NCI-H2196 treated with DMSO at 0.1 percent for 48 hours (cell line): ENCODE results near the gene GRIK4.
"Not testable (repeated sequence)": the region's sequence is repeated elsewhere in the genome, so short reads cannot be mapped to it uniquely, and the experiment has no call there.

Source experiments
- DNase-seq: peaks from one replicate; lab custom pipeline; 2025; ENCODE audit not compliant: unreplicated experiment; lab: John Stamatoyannopoulos, UW

Gene GRIK4

DNA sequence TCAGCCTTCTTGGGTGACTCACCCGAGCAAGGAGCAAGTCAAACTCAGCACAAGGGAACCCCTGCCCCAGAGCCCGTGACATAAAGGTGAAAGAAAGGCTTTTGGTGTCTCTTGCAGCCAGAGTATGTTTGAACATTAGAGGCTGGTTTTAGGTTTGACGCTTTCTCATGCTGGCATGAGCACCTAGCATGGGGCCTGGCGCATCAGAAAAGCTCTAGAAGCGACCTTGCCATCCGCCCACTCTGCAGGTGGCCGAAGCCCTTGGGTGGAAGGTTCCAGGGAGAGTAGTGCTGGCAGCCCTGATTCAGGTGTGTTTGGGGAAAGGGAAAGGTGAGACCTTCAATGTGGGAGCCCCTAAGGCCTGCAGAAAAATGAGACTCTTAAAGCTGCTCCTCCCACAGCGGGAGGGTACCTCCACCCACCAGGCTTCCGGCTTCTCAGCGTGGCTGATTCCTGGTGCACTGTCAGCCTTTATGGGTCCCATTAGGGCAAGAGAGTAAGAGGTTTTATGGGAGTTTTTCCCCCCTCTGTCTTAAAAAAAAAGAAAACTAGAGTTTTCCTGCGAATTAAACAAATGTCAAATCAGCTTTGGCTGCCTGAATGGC, 88.4 kb downstream of the GRIK4 start:
- no peak for DNase-seq

DNA sequence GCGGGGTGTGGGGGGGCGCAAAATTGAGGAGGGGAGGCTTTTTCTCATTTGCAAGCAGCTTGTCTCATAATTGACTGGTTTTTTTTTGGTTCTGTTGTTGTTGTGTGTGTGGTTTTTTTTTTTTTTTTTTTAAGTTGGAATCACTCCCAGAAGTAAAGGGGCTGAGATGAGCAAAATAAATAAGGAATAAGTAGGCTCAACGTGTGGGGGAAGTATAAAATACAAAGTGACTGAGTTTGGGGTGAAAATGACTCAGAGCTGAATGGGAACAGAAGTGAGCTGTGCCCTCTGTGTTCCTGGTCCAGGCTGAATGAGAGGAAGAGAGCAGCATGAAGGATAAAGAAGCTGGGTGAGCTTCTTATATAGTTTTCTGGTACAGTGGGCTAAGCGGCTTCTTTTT, 90.0 kb downstream of the GRIK4 start:
- no peak for DNase-seq

DNA sequence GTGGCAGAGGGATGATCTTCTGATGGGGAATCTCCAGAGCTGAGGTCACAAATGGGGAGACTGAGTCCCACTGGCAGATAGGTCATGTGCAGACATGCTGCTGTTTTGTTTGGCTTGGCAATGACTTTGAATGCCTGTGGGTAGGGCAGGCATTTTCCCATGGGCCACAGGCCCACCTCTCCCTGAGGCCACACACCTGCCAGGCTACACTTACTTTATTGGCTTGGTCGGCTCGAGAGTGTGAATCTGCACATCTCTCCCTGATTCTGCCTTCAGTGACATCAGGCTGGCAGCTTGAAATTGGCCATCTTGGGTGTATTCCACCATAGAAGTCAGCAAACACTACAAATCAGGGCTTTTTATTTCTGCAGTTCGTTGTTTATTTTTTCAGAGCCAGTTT, 91.5 kb downstream of the GRIK4 start:
- DNase-seq = no peak

GRCh38 chr11:120605469-120605868, 93.9 kb downstream of the GRIK4 start:
- DNase-seq = no peak

- DNase-seq = no peak
These were observed 94.9 kb downstream of the GRIK4 start for GRCh38 chr11:120606211-120607010.

DNA sequence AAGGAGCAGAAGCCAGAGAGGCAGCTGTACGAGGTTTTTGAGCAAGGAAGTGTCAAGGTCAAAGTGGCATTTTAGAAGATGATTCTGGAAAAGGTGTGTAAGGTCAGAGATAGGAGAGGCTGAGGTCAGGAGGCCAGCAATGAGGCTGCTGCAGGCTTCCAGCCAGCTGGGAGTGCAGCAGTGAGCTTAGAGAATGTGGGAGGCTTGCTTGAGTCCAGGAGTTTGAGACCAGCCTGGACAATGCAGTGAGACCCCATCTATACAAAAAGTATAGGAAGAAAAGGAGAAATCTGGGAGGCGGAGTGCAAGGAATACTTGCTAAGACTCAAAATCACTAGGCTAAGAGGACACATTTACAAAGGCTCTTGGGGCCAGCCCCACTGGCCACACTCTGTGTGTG, 96.5 kb downstream of the GRIK4 start:
- no peak for DNase-seq

GRCh38 chr11:120608760-120609211, 97.2 kb downstream of the GRIK4 start:
- DNase-seq = no peak

- DNase-seq = no peak
These were observed 98.6 kb downstream of the GRIK4 start for GRCh38 chr11:120610111-120610510.

- DNase-seq = no peak
These were observed 100.0 kb downstream of the GRIK4 start for GRCh38 chr11:120611581-120611980.

DNA sequence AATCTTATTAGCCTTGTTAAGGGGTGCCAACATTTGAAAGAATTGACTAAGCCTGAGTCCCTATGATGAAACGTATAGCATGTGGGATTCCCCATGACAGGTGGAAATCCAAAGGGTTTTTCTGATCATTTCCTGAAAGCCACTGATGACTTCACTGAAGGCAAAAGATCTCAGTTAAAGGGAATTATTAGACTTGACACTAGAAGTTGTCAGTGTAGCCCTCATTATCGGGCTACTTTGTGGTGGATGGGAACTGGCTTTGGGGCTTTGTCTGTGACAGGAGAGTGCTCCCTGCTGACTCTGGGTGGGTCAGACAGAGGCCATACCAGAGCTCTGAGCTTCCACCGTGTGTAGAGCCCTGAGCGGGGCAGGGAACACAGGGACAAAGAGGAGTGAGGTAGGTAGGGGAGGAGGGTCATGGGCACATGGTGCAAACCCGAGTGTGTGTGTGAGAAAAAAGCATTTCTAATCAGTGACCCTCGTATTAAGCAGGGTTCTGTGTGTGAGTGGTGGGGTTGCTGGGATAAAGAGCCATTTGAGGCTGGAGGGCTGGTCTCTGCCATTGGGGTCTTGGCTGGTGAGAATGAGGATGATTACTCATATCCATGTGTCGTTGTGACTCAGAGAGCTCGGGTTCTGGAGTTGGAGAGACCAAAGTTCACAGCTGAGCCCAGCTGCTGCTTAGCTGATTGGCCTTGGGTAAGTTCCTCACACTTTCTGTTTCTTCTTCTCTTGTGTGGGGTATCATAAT, 101.1 kb downstream of the GRIK4 start:
- DNase-seq = no peak

GRCh38 chr11:120613264-120614226, 102.0 kb downstream of the GRIK4 start:
- DNase-seq = no peak

GRCh38 chr11:120615391-120615790, 103.8 kb downstream of the GRIK4 start:
- DNase-seq = no peak

GRCh38 chr11:120618399-120618798, 106.9 kb downstream of the GRIK4 start:
- no peak for DNase-seq

GRCh38 chr11:120622189-120622875, 110.8 kb downstream of the GRIK4 start:
- DNase-seq = no peak

- not testable (repeated sequence) for DNase-seq
These were observed 113.4 kb downstream of the GRIK4 start for GRCh38 chr11:120624992-120625391.

DNA sequence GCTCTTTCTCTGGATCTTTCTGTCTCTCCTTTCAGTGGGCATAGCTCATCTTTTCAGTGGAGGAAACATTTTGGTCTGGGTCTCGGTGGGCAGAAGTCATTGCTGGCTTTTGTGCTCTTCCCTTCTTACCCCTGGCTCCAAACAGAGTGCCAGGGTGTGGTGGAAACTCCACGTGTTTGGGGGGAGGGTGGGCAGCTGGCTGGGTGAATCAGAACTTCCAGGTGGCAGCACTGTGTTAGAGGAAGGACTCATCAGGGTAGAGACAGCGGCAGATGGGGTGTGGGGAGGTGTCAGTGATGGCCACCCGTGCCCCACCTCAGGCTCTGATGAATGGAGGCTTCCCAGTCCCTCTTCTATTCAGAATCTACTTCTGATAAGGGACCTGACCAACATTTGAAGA, 114.0 kb downstream of the GRIK4 start:
- no peak for DNase-seq

DNA sequence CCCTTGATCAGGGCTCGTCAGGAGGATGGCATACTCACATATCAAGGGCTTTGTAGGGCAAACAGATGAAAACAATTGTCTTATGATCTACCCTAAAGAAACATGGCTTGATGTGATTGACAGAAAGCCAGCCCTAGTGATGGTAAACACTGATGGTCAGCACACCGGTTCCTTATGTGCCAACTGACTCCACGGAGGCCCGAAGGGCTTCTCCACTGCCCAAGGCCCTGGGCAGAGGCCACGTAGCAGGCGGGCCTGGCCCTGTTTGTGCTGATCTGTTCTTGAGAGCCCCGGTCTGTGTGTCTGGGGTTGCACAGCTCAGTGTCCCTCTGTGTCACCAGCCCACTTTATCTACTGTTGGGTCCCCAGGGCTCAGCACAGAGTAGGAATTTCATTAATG, 115.2 kb downstream of the GRIK4 start:
- no peak for DNase-seq

- no peak for DNase-seq
These were observed 116.0 kb downstream of the GRIK4 start for GRCh38 chr11:120627327-120628163.

DNA sequence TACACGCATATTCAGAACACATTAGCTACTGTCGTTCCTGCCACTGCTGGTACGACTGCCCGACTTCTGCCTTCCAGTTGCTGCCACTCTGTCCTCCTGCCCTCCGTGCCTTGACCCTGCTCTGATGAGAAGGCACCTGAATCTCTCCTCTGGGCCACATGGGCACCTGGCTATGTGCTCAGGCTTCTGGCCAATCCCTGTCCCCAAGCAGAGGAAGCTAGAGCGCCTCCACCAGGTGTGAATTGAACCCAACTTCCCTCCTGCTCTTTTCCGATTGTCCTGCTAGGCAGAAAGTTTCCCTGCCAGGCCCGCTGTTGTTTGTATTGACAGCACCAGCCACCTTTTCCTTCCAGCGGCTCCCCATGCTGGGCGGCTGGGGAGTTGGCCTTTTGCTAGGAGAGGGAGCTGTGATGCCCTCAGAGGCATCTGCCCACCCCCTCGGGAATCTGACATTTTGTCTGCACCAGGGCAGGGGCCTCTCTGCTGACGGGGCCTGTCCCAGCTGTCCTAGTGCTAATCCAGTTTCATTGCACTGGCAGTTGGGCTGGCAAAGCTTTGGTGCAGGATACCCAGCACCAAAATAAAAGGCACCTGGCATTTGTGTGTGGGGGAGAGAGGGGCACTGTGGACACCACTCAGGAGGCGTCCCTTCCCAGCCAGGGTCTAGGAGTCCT, 118.0 kb downstream of the GRIK4 start:
- no peak for DNase-seq
